WTC11 (cell line): Measurements from ENCODE around the gene AMBN. TPM values are rescaled to one million over a fixed set of nuclear protein-coding genes. Genes with fewer than 3 reads are reported as not detected.

Experiments used
- ATAC-seq: fragments of 200-7000 bp; cut with Tn5 transposase; 2 replicates; pipeline ENCODE4 v1.10.0; 2021; ENCODE audit warnings: mild to moderate bottlenecking, moderate library complexity
- CTCF ChIA-PET: fragments of 300-600 bp; sonication (Branson Sonifier 250); formaldehyde crosslinking; loops from one replicate; lab custom pipeline; 2021; ENCODE audit warnings: antibody characterized with exemption; lab: Charles Lee
- POLR2A ChIA-PET: fragments of 350-600 bp; sonication (Branson Sonifier 250); formaldehyde crosslinking; loops from one replicate; lab custom pipeline; 2021; ENCODE audit warnings: antibody characterized with exemption; lab: Charles Lee
- DNase-seq: peaks from one replicate; pipeline ENCODE4 v3.0.0; 2021; ENCODE audit warnings: low spot score
- H3K27ac Mint-ChIP-seq: 2 replicates; pipeline ENCODE4 v1.8.0; 2021; ENCODE audit warnings: mixed read lengths
- H3K27me3 Mint-ChIP-seq: 2 replicates; pipeline ENCODE4 v1.8.0; 2021; ENCODE audit warnings: low read depth, mild to moderate bottlenecking, moderate library complexity, mixed read lengths
- H3K36me3 Mint-ChIP-seq: 2 replicates; pipeline ENCODE4 v1.8.0; 2021; ENCODE audit warnings: mixed read lengths
- H3K4me1 Mint-ChIP-seq: 2 replicates; pipeline ENCODE4 v1.8.0; 2022; ENCODE audit warnings: mixed read lengths
- H3K4me3 Mint-ChIP-seq: 2 replicates; pipeline ENCODE4 v1.8.0; 2021; ENCODE audit warnings: mild to moderate bottlenecking, moderate library complexity, mixed read lengths
- H3K9me3 Mint-ChIP-seq: 2 replicates; pipeline ENCODE4 v1.8.0; 2021; ENCODE audit warnings: mixed read lengths
- AFF4 ChIP-seq: sonication (generic); formaldehyde crosslinking; IDR thresholded peaks from 2 replicates; pipeline ENCODE4 v1.8.1; 2023; ENCODE audit warnings: mild to moderate bottlenecking, missing genetic modification reagents, borderline replicate concordance
- GABPB1 ChIP-seq: sonication (generic); formaldehyde crosslinking; IDR thresholded peaks from 2 replicates; pipeline ENCODE4 v1.8.1; 2023; ENCODE audit warnings: mild to moderate bottlenecking, missing genetic modification reagents
- HMGA2 ChIP-seq: fragments of 250-450 bp; sonication (Bioruptor Pico); IDR thresholded peaks from 2 replicates; pipeline ENCODE4 v1.4.0; 2021; ENCODE audit warnings: mild to moderate bottlenecking, moderate library complexity
- HMGXB4 ChIP-seq: sonication (generic); formaldehyde crosslinking; IDR thresholded peaks from 2 replicates; pipeline ENCODE4 v1.8.1; 2023; ENCODE audit warnings: mild to moderate bottlenecking, moderate library complexity, missing genetic modification reagents
- IRF2 ChIP-seq: sonication (generic); formaldehyde crosslinking; IDR thresholded peaks from 2 replicates; pipeline ENCODE4 v1.8.0; 2022; ENCODE audit warnings: low read depth, missing genetic modification reagents, borderline replicate concordance
- KAT7 ChIP-seq: sonication (generic); formaldehyde crosslinking; IDR thresholded peaks from 2 replicates; pipeline ENCODE4 v1.8.1; 2023; ENCODE audit warnings: missing genetic modification reagents, mild to moderate bottlenecking, borderline replicate concordance
- NR3C1 ChIP-seq: sonication (generic); formaldehyde crosslinking; conservative IDR thresholded peaks from 2 replicates; pipeline ENCODE4 v1.8.1; 2023; ENCODE audit warnings: low read depth, mild to moderate bottlenecking, missing genetic modification reagents
- SMAD4 ChIP-seq: sonication (generic); formaldehyde crosslinking; IDR thresholded peaks from 2 replicates; pipeline ENCODE4 v1.8.0; 2022; ENCODE audit warnings: mild to moderate bottlenecking, missing genetic modification reagents
- USF2 ChIP-seq: sonication (generic); formaldehyde crosslinking; IDR thresholded peaks from 2 replicates; pipeline ENCODE4 v1.8.1; 2023; ENCODE audit warnings: mild to moderate bottlenecking, missing genetic modification reagents, moderate library complexity
- ZNF263 ChIP-seq: sonication (generic); formaldehyde crosslinking; IDR thresholded peaks from 2 replicates; pipeline ENCODE4 v1.8.1; 2022; ENCODE audit warnings: low read depth, mild to moderate bottlenecking, moderate library complexity, missing genetic modification reagents
- ZNF425 ChIP-seq: fragments of 250-450 bp; sonication (Bioruptor Pico); conservative IDR thresholded peaks from 2 replicates; pipeline ENCODE4 v1.9.0; 2021; ENCODE audit warnings: mild to moderate bottlenecking
- total RNA-seq: library from RNA; stranded (reverse); gene quantifications from 3 replicates; pipeline ENCODE4 v1.2.3, GENCODE V29; 2021

Gene AMBN
- total RNA-seq, 1 experiment from 2014 or later, result not detected

GRCh38 chr4:70619778-70620177 lies 27.7 kb downstream of the AMBN start:
- DNase-seq, result no peak
- ATAC-seq, result no peak
- peak; percentile 81 for TF ChIP-seq HMGA2 (CRISPR knock-in tag)
- no peak for TF ChIP-seq KAT7 (CRISPR knock-in tag)
- no peak for TF ChIP-seq ZNF263 (CRISPR knock-in tag)
- no peak for TF ChIP-seq HMGXB4 (CRISPR knock-in tag)
- no peak for TF ChIP-seq IRF2 (CRISPR knock-in tag)
- no peak overlapping the region for H3K4me3 Mint-ChIP-seq
- no peaks in the 10 kb centered on the region for H3K36me3 Mint-ChIP-seq
- no peak overlapping the region for H3K27ac Mint-ChIP-seq
- ChIA-PET CTCF (no interaction called here), POLR2A (no interaction called here)
- no peaks in the 10 kb centered on the region for H3K27me3 Mint-ChIP-seq
- H3K4me1 Mint-ChIP-seq, result no peaks in the 10 kb centered on the region
- H3K9me3 Mint-ChIP-seq, result peaks cover 10% of the 10 kb centered on the region

- Mint-ChIP-seq H3K27me3 (no peaks in the 10 kb centered on the region), H3K4me3 (no peak overlapping the region), H3K27ac (no peak overlapping the region)
- no peak for DNase-seq
- TF ChIP-seq GABPB1 (no peak), HMGA2 (CRISPR knock-in tag) (0 out of 2 replicates have a peak, but pooled peaks have one; percentile 7)
- TF ChIP-seq, all 79 proteins: peak for 1
- Mint-ChIP-seq H3K4me1 (no peaks in the 10 kb centered on the region), H3K36me3 (no peaks in the 10 kb centered on the region), H3K9me3 (peaks cover 10% of the 10 kb centered on the region)
- ATAC-seq, result no peak
- CTCF ChIA-PET, result no interaction called here
- POLR2A ChIA-PET, result no interaction called here
Measured at GRCh38 chr4:70623323-70623722, 31.3 kb downstream of the AMBN start.

- H3K36me3 Mint-ChIP-seq, result no peaks in the 10 kb centered on the region
- H3K27me3 Mint-ChIP-seq, result no peaks in the 10 kb centered on the region
- no peak for DNase-seq
- H3K4me3 Mint-ChIP-seq, result no peak overlapping the region
- H3K4me1 Mint-ChIP-seq, result no peaks in the 10 kb centered on the region
- POLR2A ChIA-PET, result no interaction called here
- CTCF ChIA-PET, result no interaction called here
- peaks cover under 1% of the 10 kb centered on the region for H3K9me3 Mint-ChIP-seq
- H3K27ac Mint-ChIP-seq, result no peak overlapping the region
- no peak for ATAC-seq
- TF ChIP-seq USF2 (no peak), ZNF425 (CRISPR knock-in tag) (no peak), SMAD4 (no peak), AFF4 (CRISPR knock-in tag) (no peak), NR3C1 (CRISPR knock-in tag) (no peak)
Measured at GRCh38 chr4:70624226-70624793, 32.3 kb downstream of the AMBN start.
